Measurements from ENCODE around the gene TCL1B. TPM values are rescaled to one million over a fixed set of nuclear protein-coding genes. Genes with fewer than 3 reads are reported as not detected.

Gene TCL1B
- polyA plus RNA-seq, 6 donors from 2014 or later, result 15.0 to 44.0 (median 35.9) TPM

DNA sequence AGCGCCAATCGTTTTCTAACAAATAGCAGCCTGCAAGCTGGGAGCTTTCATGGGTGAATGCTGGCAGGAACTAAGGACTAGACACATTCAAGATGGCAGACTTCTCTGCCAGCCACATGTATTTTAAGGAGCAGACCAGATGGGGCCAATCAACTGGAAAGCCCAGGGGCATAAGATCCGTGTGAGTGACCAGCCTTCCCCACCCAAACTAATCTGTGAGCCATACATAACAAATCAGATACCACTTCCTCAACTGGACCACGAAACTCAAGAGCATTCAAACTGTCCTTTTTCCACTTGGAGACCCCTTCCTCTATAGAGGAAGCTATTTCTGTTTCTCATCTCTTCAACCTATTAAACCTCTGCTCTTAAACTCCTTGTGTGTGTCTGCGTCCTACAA is 9.7 kb downstream of the TCL1B start:
- Mint-ChIP-seq H3K36me3 (peaks cover 18 to 26% of the 10 kb centered on the region in 2 donors), H3K4me3 (peak overlapping the region; percentile 2 to 89 (median 74)), H3K9me3 (no peaks in the 10 kb centered on the region), H3K27me3 (no peaks in the 10 kb centered on the region), H3K4me1 (peaks cover 79 to 99% (median 91%) of the 10 kb centered on the region in 3 donors), H3K27ac (peak overlapping the region; percentile 93 to 99 (median 97))
- ATAC-seq (ENCODE audit: low read depth in 2 of 2) (peak; percentile 65 to 67), DNase-seq (peak; percentile 84)

DNA sequence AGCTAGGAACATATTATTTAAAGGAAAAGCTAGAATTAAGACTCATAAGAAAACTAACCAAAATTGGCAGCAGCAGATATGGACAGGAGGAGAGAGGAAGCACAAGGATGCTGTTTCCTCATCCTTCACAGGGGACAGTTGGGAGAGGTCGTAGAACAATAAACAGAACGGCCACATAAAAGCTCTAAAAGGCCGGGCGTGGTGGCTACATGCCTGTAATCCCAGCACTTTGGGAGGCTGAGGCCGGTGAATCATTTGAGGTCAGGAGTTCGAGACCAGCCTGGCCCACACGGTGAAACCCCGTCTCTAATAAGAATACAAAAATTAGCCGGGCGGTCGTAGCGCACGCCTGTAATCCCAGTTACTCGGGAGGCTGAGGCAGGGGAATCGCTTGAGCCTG is 10.5 kb downstream of the TCL1B start:
- H3K9me3 Mint-ChIP-seq, result no peaks in the 10 kb centered on the region
- no peak for DNase-seq
- peaks cover 21 to 28% of the 10 kb centered on the region in 2 donors for H3K36me3 Mint-ChIP-seq
- H3K4me3 Mint-ChIP-seq, result peak overlapping the region in 7 of 8 donors; percentile 56 to 89 (median 74)
- no peak for ATAC-seq (ENCODE audit: low read depth in 2 of 2)
- H3K27ac Mint-ChIP-seq, result peak overlapping the region; percentile 74 to 99 (median 97)
- peaks cover 75 to 99% (median 88%) of the 10 kb centered on the region in 3 donors for H3K4me1 Mint-ChIP-seq
- H3K27me3 Mint-ChIP-seq, result no peaks in the 10 kb centered on the region

DNA sequence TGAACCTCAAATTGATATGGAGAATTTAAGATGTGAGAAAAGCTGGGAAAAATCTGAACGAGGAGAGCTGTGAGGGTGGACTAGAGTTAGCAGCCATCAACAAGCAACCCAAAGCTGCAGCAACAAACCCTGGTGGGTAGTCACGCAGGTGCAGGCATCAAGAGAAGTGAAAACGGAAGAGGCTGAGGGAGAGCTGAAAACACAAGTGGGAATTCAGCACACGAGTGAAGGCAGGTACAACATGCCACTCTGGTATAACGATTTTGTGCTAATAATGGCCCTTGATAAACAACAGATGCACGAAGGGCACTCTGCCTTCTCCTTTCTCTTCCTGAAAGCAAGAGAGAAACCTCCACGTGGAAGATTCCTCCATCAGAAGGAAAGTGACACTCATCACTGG is 11.5 kb downstream of the TCL1B start:
- no peaks in the 10 kb centered on the region for H3K27me3 Mint-ChIP-seq
- DNase-seq, result peak; percentile 69

DNA sequence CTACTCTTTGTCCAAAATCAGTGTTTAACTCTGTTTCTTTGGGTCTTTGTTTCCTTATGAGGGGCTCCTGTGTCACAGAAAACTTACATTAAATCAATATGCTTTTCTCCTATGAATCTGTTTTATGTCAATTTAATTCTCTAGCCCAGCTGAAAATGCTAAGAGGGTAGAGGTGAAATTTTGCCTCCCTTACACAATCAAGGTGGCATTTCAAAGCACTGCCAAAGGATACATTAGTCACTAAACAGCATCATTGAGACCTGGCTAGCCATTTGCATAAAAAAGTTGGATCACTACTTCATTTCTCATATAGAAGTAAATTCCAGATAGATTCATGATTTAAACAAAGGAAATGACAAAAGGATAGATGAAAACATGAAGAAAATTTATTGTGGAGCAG is 12.1 kb downstream of the TCL1B start:
- Mint-ChIP-seq H3K4me1 (peaks cover 72 to 99% (median 88%) of the 10 kb centered on the region in 3 donors), H3K36me3 (peaks cover 20 to 22% of the 10 kb centered on the region in 2 donors), H3K27me3 (no peaks in the 10 kb centered on the region), H3K27ac (peak overlapping the region; percentile 93 to 99 (median 98)), H3K9me3 (no peaks in the 10 kb centered on the region), H3K4me3 (peak overlapping the region; percentile 49 to 86 (median 67))
- ATAC-seq (ENCODE audit: low read depth in 2 of 2) (no peak), DNase-seq (no peak)

More for the DNA sequence above, 11.5 kb downstream of the TCL1B start:
- Mint-ChIP-seq H3K4me3 (peak overlapping the region; percentile 35 to 86 (median 67)), H3K27ac (peak overlapping the region; percentile 93 to 99 (median 98)), H3K9me3 (no peaks in the 10 kb centered on the region), H3K4me1 (peaks cover 74 to 99% (median 88%) of the 10 kb centered on the region in 3 donors), H3K36me3 (peaks cover 21 to 25% of the 10 kb centered on the region in 2 donors)
- ATAC-seq (ENCODE audit: low read depth in 2 of 2), result peak; percentile 65 to 72

DNA sequence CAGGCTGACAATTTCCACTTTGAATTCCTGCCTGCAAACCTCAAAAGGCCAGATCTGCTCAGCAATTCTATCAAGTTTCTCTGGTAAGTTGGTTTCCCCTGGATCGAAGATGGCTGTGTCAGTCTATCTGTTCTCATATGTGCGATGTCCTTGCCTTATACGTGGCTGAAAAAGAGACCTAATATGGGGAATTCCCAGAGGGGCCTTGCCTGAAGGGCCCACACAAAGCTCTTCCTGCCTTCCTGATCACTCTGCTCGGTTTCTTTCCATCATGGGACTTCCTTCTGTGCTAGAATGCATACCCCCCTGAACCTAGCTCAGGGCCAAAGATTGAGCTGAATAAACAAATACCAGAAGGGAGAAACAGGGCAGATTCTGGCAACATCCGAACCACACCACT is 13.2 kb downstream of the TCL1B start:
- DNase-seq, result peak; percentile 44
- H3K36me3 Mint-ChIP-seq, result peaks cover 18 to 28% of the 10 kb centered on the region in 2 donors
- H3K4me3 Mint-ChIP-seq, result peak overlapping the region; percentile 37 to 86 (median 67)
- H3K27ac Mint-ChIP-seq, result peak overlapping the region; percentile 93 to 99 (median 98)
- H3K9me3 Mint-ChIP-seq, result no peaks in the 10 kb centered on the region
- no peaks in the 10 kb centered on the region for H3K27me3 Mint-ChIP-seq
- ATAC-seq (ENCODE audit: low read depth in 2 of 2), result peak; percentile 49
- peaks cover 75 to 97% (median 92%) of the 10 kb centered on the region in 3 donors for H3K4me1 Mint-ChIP-seq

DNA sequence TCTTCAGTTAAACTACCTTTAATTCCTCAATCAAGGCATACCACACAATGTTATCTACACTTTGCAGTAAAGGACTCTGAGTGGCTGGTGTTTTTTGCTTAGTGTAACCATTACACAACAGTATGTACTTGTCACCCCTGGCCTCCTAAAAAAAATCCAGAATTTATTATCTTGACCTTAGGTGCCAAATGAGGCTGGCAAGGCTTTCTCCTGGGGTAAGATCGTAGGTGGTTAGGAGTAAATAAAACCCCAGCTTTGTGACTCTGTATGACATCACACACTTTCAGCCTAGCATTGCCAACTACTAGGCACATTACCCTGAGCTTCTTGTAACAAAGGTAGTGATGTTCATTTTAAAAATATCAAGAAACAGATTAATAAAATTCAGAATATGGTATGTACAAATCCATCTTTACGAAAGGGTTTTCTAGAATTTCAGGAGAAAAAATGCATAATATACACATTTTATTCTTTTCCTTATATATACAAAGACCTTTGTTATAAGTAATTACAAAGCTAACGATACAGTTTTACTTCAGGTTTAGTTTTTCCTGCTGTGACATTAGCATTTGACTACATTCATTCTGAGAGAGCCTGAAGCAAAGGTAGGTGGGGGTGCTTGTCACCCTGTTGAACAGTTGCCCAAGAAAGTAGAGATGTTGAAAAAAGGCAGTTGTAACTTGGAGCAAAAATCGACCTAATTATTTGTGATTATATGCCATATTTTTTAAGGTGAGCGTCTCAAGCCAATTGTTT is 14.2 kb downstream of the TCL1B start:
- ATAC-seq (ENCODE audit: low read depth in 2 of 2), result no peak
- Mint-ChIP-seq H3K36me3 (peaks cover 18 to 28% of the 10 kb centered on the region in 2 donors), H3K4me3 (peak overlapping the region in 6 of 8 donors; percentile 46 to 86 (median 74)), H3K27me3 (no peaks in the 10 kb centered on the region), H3K27ac (peak overlapping the region; percentile 93 to 99 (median 98)), H3K4me1 (peaks cover 78 to 97% (median 95%) of the 10 kb centered on the region in 3 donors), H3K9me3 (no peaks in the 10 kb centered on the region)
- no peak for DNase-seq

DNA sequence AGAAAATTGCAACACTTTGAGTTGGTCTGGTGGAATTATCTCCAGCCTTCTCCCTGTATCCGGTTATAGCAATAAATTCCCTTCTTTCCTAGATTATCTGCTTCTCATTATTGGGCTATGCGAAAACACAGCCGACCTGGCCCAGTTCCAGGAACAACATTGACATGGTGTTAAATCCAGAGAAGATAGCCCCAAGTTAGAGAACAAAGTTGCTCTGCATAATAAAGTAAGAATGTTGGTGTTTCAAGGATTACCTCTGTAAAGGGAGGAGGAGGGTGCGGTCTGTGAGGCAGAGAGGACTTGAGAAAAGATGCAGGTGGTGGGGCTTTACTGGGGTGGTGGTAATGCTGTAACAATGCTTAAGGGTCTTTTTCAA is 15.6 kb downstream of the TCL1B start:
- DNase-seq, result no peak
- Mint-ChIP-seq H3K4me1 (peaks cover 75 to 95% (median 94%) of the 10 kb centered on the region in 3 donors), H3K27me3 (no peaks in the 10 kb centered on the region), H3K27ac (peak overlapping the region in 5 of 6 donors; percentile 53 to 98 (median 90)), H3K4me3 (peak overlapping the region in 6 of 8 donors; percentile 16 to 89 (median 64)), H3K9me3 (no peaks in the 10 kb centered on the region), H3K36me3 (peaks cover 18 to 33% of the 10 kb centered on the region in 2 donors)
- ATAC-seq (ENCODE audit: low read depth in 2 of 2), result no peak

DNA sequence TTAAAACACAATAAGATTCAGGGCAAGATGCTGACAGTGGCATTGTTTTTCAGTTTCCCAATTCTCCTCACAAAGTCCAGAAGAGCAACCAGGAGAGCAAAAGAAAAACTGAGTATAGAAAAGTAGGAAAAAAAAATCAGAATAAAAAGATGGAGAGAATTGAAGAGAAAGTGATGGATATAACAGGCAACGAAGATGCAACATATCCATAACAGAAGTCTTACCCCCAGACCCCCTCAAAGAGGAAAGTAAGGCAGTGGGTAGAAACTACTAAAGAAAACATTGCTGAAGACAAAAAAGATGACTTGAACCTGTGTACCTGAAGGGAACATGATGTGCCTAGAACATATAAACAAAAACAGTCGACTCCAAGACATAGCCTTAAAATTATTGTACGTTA is 17.1 kb downstream of the TCL1B start:
- Mint-ChIP-seq H3K4me1 (peaks cover 67 to 90% (median 89%) of the 10 kb centered on the region in 3 donors), H3K36me3 (peaks cover 25 to 38% of the 10 kb centered on the region in 2 donors), H3K27me3 (no peaks in the 10 kb centered on the region), H3K4me3 (peak overlapping the region in 7 of 8 donors; percentile 51 to 89 (median 70)), H3K27ac (peak overlapping the region; percentile 76 to 98 (median 91)), H3K9me3 (no peaks in the 10 kb centered on the region)
- DNase-seq (no peak), ATAC-seq (ENCODE audit: low read depth in 2 of 2) (no peak)

DNA sequence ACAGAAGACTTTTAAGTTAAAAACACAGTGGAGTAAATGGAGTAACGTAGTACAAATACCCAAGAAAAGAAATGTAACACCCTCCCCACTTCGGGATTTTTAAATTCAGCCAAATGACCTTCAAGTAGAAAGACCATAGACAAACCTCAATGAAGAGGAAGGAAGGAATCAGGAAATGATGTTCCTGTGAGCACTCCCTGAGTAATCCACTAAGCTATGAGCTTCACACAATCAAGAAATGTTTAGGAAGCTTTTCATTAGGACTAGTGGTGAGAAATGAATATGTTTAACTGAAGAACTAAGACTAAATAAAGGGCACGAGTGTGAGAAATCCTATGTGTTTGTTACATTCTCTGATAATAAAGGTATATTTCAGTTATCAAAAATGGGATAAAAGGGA is 17.6 kb downstream of the TCL1B start:
- H3K36me3 Mint-ChIP-seq, result peaks cover 30 to 41% of the 10 kb centered on the region in 2 donors
- ATAC-seq (ENCODE audit: low read depth in 2 of 2) (no peak), DNase-seq (no peak)
- H3K27ac Mint-ChIP-seq, result peak overlapping the region; percentile 76 to 98 (median 91)
- no peaks in the 10 kb centered on the region for H3K9me3 Mint-ChIP-seq
- peaks cover 68 to 89% (median 89%) of the 10 kb centered on the region in 3 donors for H3K4me1 Mint-ChIP-seq
- no peaks in the 10 kb centered on the region for H3K27me3 Mint-ChIP-seq
- peak overlapping the region; percentile 51 to 89 (median 70) for H3K4me3 Mint-ChIP-seq

DNA sequence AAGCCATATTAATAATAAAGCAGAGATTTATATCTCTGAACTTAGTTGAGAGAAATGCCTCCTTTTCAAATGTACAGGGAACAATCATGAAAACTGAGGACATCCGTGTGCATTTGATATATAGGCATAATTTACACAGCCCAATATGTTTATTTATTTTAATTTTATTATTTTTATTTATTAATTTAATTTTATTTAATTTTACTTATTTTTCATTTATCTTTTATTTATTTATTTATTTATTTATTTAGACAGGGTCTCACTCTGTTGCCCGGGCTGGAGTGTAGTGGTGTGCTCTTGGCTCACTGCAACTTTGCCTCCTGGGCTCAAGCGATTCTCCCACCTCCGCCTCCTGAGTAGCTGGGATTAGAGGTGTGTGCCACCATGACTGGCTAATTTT is 19.3 kb downstream of the TCL1B start:
- Mint-ChIP-seq H3K4me3 (peak overlapping the region; percentile 55 to 88 (median 80)), H3K27ac (peak overlapping the region; percentile 85 to 98 (median 93)), H3K9me3 (no peaks in the 10 kb centered on the region), H3K4me1 (peaks cover 68 to 90% (median 90%) of the 10 kb centered on the region in 3 donors), H3K36me3 (peaks cover 42 to 46% of the 10 kb centered on the region in 2 donors), H3K27me3 (no peaks in the 10 kb centered on the region)
- no peak for ATAC-seq (ENCODE audit: low read depth in 2 of 2)
- DNase-seq, result no peak

DNA sequence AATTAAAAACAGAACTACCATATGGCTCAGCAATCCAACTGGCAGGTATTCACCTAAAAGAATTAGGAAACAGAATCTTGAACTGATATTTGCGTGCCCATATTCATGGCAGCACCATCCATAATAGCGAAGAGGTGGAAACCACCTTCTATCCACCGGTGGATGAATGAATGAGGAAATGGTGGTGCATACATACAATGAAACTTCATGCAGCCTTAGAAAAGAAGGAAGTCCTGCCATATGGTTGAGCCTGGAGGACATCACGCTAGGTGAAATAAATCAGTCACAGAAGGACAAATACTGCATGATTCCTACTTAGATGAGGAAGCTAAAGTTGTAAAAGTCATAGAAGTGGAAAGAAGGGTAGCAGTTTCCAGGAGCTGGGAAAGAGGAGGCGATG is 21.1 kb downstream of the TCL1B start:
- H3K27ac Mint-ChIP-seq, result peak overlapping the region; percentile 0 to 95 (median 76)
- no peaks in the 10 kb centered on the region for H3K9me3 Mint-ChIP-seq
- H3K4me3 Mint-ChIP-seq, result peak overlapping the region; percentile 36 to 85 (median 66)
- peaks cover 48 to 50% of the 10 kb centered on the region in 2 donors for H3K36me3 Mint-ChIP-seq
- peak; percentile 86 for ATAC-seq (ENCODE audit: low read depth in 2 of 2)
- DNase-seq, result peak; percentile 76
- H3K4me1 Mint-ChIP-seq, result peaks cover 74 to 92% (median 90%) of the 10 kb centered on the region in 3 donors
- no peaks in the 10 kb centered on the region for H3K27me3 Mint-ChIP-seq

DNA sequence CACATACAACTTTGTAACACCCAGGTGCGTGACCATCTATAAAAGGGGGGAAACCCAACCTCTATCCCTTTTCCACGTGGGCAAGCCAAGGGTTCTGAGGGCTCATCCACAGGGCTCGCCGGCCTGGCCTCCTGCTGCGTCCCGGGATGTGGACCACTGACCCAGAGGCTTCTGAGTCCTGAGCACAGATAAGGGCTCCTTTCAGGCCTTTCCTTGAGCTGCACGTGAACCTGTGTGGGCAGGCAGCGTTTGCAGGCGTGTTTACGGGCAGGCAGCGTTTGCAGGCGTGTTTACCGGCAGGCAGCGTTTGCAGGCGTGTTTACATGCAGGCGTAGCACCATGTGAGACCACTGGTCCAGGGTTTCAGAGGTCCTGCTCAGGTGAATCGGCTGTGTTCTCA is 23.9 kb downstream of the TCL1B start:
- peaks cover 66 to 77% (median 74%) of the 10 kb centered on the region in 3 donors for H3K4me1 Mint-ChIP-seq
- H3K27ac Mint-ChIP-seq, result peak overlapping the region in 5 of 6 donors; percentile 71 to 96 (median 90)
- H3K27me3 Mint-ChIP-seq, result no peaks in the 10 kb centered on the region
- peaks cover 49 to 60% of the 10 kb centered on the region in 2 donors for H3K36me3 Mint-ChIP-seq
- DNase-seq, result no peak
- no peak for ATAC-seq (ENCODE audit: low read depth in 2 of 2)
- H3K4me3 Mint-ChIP-seq, result peak overlapping the region; percentile 96 to 100 (median 99)
- H3K9me3 Mint-ChIP-seq, result no peaks in the 10 kb centered on the region

DNA sequence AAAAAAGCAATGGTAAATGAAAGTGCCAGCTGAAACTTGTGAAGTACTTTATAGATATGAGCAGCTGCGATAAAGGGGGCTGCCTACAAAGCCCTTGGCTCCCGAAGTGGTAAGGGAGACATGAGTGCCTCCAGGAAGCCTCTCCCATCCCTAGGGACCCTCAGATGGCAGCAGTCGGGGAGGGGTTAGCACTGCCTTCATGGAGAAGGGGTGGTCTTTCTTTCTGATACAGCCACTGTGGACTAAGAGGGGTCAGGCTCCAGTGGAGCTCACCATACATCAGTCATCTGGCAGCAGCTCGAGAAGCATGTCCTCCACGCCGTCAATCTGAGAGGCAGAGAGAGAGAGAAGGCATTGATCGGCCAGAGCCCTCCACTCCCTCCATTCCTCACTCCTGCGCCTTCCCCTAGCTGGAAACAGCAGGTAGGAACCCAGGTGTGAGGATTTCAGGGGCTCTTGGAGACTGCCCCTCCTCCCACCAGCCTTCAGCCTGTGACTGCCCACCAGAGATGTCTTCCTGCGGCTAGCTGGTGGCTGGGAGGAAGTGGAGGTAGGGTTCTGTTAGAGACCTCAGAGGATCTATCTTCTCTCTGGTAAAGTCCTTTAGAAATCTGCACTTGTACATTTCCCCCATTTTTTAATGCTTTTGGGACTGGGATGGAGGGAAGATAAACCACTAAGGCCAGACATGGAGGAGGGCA is 25.4 kb downstream of the TCL1B start:
- peak; percentile 43 for DNase-seq
- Mint-ChIP-seq H3K4me3 (peak overlapping the region; percentile 96 to 100 (median 99)), H3K4me1 (peaks cover 59 to 76% (median 70%) of the 10 kb centered on the region in 3 donors), H3K36me3 (peaks cover 45 to 60% of the 10 kb centered on the region in 2 donors), H3K27me3 (no peaks in the 10 kb centered on the region), H3K9me3 (no peaks in the 10 kb centered on the region), H3K27ac (peak overlapping the region; percentile 96 to 97 (median 96))
- peak; percentile 13 to 16 for ATAC-seq (ENCODE audit: low read depth in 2 of 2)
